Measurements from ENCODE around the gene TAS2R40. TPM values are rescaled to one million over a fixed set of nuclear protein-coding genes. Genes with fewer than 3 reads are reported as not detected.

TAS2R40 gene
- total and polyA plus RNA-seq, 10 of the 15 experiments (the other 5 are each of a cell fraction or from before 2014, with no cell fraction given) = not detected

- TF ChIP-seq BCLAF1 (IDR thresholded peaks at IDR 0.05) = no peak
Observed at GRCh38 chr7:143233816-143234532, 12.1 kb downstream of the TAS2R40 start (continued).

GRCh38 chr7:143234533-143234875 is 12.7 kb downstream of the TAS2R40 start:
- Histone ChIP-seq H3K79me2 (ENCODE audit: control insufficient read depth, insufficient read depth, low read length) (no peaks in the 10 kb centered on the region), H3K9ac (ENCODE audit: control insufficient read depth, insufficient read depth, low read length) (no peak overlapping the region), H2AFZ (ENCODE audit: control insufficient read depth, low read depth, low read length) (no peak overlapping the region), H3K27ac (ENCODE audit: control insufficient read depth, insufficient read depth) (no peak overlapping the region), H4K20me1 (ENCODE audit: control insufficient read depth, insufficient read depth) (no peaks in the 10 kb centered on the region), H3K9me3 (replicated peaks; ENCODE audit: control insufficient read depth, insufficient read depth, low read length) (no peaks in the 10 kb centered on the region; the same call in 2 of the 3 replicates), H3K27me3 (replicated peaks in 1 of 2; ENCODE audit: control insufficient read depth in 2 of 2, insufficient read depth in 2 of 2, low read length in 1 of 2) (no peaks in the 10 kb centered on the region), H3K4me2 (ENCODE audit: control insufficient read depth, insufficient read depth) (no peak overlapping the region), H3K4me1 (ENCODE audit: control insufficient read depth, insufficient read depth, low read length) (no peaks in the 10 kb centered on the region), H3K4me3 (no peak overlapping the region), H3K36me3 (ENCODE audit: control insufficient read depth in 2 of 2, insufficient read depth in 2 of 2, low read length in 1 of 2) (no peaks in the 10 kb centered on the region)
- no peak for DNase-seq (ENCODE audit: low read depth, low spot score)
- no peak for ATAC-seq
- 7% methylated on average over 3 of the region's 3 CpGs for WGBS (ENCODE audit: insufficient coverage, insufficient replicate concordance, low lambda C conversion rate, missing lambda C conversion rate)
- ChIA-PET POLR2A (no interaction called here), CTCF (interaction anchor here (0.8 kb wide), 1 partner anchor 19 kb away, joined by 3 read pairs; no protein-coding TSS in a partner anchor), SMC1A (ENCODE audit: uncharacterized antibody, unreplicated experiment) (no interaction called here), RAD21 (ENCODE audit: unreplicated experiment) (no interaction called here)
- no TSS peak for BruUV-seq (replicated peaks)
- no peak for FAIRE-seq
- in situ Hi-C loops (cut with MboI) (no loop called here), intact Hi-C loops (cut with micrococcal nuclease; ENCODE audit: unreplicated experiment) (no loop called here)
- no peak for TF ChIP-seq POLR2A (IDR thresholded peaks at IDR 0.05; ENCODE audit: low read depth, low read length)
- TF ChIP-seq, protein P1, sequence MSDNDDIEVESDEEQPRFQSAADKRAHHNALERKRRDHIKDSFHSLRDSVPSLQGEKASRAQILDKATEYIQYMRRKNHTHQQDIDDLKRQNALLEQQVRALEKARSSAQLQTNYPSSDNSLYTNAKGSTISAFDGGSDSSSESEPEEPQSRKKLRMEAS (IDR thresholded peaks at IDR 0.05; ENCODE audit: low read depth, low read length) = no peak
- TF ChIP-seq, protein P2, sequence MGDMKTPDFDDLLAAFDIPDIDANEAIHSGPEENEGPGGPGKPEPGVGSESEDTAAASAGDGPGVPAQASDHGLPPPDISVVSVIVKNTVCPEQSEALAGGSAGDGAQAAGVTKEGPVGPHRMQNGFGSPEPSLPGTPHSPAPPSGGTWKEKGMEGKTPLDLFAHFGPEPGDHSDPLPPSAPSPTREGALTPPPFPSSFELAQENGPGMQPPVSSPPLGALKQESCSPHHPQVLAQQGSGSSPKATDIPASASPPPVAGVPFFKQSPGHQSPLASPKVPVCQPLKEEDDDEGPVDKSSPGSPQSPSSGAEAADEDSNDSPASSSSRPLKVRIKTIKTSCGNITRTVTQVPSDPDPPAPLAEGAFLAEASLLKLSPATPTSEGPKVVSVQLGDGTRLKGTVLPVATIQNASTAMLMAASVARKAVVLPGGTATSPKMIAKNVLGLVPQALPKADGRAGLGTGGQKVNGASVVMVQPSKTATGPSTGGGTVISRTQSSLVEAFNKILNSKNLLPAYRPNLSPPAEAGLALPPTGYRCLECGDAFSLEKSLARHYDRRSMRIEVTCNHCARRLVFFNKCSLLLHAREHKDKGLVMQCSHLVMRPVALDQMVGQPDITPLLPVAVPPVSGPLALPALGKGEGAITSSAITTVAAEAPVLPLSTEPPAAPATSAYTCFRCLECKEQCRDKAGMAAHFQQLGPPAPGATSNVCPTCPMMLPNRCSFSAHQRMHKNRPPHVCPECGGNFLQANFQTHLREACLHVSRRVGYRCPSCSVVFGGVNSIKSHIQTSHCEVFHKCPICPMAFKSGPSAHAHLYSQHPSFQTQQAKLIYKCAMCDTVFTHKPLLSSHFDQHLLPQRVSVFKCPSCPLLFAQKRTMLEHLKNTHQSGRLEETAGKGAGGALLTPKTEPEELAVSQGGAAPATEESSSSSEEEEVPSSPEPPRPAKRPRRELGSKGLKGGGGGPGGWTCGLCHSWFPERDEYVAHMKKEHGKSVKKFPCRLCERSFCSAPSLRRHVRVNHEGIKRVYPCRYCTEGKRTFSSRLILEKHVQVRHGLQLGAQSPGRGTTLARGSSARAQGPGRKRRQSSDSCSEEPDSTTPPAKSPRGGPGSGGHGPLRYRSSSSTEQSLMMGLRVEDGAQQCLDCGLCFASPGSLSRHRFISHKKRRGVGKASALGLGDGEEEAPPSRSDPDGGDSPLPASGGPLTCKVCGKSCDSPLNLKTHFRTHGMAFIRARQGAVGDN (IDR thresholded peaks at IDR 0.05) = no peak
- TF ChIP-seq SMAD1 (IDR thresholded peaks at IDR 0.05; ENCODE audit: low read depth, partially characterized antibody) = no peak
- no peak for TF ChIP-seq E4F1 (IDR thresholded peaks at IDR 0.05; ENCODE audit: borderline replicate concordance, partially characterized antibody)
- TF ChIP-seq, protein P3, sequence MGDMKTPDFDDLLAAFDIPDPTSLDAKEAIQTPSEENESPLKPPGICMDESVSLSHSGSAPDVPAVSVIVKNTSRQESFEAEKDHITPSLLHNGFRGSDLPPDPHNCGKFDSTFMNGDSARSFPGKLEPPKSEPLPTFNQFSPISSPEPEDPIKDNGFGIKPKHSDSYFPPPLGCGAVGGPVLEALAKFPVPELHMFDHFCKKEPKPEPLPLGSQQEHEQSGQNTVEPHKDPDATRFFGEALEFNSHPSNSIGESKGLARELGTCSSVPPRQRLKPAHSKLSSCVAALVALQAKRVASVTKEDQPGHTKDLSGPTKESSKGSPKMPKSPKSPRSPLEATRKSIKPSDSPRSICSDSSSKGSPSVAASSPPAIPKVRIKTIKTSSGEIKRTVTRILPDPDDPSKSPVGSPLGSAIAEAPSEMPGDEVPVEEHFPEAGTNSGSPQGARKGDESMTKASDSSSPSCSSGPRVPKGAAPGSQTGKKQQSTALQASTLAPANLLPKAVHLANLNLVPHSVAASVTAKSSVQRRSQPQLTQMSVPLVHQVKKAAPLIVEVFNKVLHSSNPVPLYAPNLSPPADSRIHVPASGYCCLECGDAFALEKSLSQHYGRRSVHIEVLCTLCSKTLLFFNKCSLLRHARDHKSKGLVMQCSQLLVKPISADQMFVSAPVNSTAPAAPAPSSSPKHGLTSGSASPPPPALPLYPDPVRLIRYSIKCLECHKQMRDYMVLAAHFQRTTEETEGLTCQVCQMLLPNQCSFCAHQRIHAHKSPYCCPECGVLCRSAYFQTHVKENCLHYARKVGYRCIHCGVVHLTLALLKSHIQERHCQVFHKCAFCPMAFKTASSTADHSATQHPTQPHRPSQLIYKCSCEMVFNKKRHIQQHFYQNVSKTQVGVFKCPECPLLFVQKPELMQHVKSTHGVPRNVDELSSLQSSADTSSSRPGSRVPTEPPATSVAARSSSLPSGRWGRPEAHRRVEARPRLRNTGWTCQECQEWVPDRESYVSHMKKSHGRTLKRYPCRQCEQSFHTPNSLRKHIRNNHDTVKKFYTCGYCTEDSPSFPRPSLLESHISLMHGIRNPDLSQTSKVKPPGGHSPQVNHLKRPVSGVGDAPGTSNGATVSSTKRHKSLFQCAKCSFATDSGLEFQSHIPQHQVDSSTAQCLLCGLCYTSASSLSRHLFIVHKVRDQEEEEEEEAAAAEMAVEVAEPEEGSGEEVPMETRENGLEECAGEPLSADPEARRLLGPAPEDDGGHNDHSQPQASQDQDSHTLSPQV (IDR thresholded peaks at IDR 0.05) = no peak
